ENCODE measurements around the gene CYP4F11.
"Not testable (repeated sequence)": the region's sequence is repeated elsewhere in the genome, so short reads cannot be mapped to it uniquely, and the experiment has no call there.

The CYP4F11 gene, protein sequence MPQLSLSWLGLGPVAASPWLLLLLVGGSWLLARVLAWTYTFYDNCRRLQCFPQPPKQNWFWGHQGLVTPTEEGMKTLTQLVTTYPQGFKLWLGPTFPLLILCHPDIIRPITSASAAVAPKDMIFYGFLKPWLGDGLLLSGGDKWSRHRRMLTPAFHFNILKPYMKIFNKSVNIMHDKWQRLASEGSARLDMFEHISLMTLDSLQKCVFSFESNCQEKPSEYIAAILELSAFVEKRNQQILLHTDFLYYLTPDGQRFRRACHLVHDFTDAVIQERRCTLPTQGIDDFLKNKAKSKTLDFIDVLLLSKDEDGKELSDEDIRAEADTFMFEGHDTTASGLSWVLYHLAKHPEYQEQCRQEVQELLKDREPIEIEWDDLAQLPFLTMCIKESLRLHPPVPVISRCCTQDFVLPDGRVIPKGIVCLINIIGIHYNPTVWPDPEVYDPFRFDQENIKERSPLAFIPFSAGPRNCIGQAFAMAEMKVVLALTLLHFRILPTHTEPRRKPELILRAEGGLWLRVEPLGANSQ
- 0 reads per million in 3 experiments for total RNA-seq

DNA sequence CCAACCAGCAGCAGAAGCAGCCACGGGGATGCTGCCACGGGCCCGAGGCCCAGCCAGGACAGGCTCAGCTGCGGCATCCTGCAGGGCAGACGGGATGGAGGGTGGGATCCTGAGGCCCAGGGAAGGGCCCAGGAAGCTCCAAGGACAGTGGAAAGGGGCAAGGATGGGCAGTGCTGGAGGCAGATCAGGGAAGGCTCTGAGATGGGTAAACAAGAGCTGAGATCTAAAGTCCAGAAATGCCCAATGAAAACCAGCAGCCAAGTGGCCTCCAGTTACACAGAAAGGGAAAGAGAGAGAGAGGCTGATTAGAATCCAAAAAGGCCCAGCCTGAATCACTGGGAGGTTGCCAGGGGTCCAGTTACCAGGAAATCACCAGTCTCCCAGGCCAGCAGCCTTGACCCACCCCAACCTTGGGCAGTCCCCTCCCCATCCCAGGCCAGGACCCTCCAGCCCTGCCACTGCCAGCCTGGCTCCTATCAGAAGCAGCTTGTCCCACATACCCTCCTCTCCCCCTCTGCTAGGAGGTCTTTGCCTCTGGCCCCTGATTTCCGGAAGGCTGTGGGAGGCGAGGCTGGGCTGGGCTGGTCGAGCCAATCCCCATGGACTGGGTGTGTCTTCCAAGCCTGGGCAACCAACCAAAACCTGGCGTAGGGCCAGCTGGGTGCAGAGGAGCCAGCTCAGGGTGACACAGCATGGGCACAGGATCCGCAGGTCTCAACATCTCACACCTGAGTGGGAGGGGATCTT lies at the start of gene CYP4F11:
Gene CYP4F11 (minus strand): TSS at position 198 of the 747 bp plus-strand sequence. CDS start 121 bp downstream, at position 77.
- DNase-seq = no peak

GRCh38 chr19:15979293-15979692 lies 45.0 kb upstream of the CYP4F11 start:
- no peak for DNase-seq

- no peak for DNase-seq
These were observed 43.4 kb upstream of the CYP4F11 start for GRCh38 chr19:15977690-15978089.

DNA sequence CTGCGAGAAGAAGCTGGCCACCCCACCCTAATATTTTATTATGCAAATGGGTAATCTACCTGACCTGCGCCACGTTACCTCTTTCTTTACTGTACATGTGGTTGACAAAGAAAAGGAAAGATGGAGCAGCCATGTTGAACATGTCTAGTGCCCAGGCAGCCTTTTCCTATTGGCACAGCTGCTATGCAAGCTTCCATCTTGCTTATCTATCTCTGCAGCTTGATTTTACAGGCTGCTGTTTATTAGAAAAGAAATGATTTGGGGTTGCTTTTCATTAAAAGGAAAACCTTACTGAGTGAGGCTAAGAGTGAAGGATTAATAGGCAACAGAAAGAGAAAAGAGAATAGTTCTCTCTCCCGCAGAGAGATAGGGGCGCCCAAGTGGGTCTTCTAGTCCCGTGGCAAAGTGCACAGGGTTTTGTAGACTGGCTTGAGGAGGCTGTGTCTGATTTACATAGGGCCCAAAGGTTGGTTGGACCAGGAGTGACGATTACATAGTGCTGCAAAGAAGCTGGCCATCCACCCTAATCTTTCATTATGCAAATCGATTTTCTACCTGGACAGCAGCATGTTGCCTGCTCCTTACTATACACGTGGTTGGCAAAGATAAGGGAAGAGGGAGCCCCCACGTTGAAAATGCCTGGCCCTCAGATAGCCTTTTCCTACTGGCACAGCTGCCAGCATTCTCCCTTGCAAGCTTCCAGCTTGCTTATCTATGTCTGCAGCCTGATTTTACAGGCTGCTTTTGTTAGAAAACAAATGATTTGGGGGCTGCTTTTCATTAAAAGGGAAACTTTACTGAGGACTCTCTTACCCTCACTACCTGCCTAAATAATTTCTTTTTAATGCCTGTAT lies 42.7 kb upstream of the CYP4F11 start:
- no peak for DNase-seq

GRCh38 chr19:15974856-15975255 lies 40.5 kb upstream of the CYP4F11 start:
- DNase-seq = no peak

DNA sequence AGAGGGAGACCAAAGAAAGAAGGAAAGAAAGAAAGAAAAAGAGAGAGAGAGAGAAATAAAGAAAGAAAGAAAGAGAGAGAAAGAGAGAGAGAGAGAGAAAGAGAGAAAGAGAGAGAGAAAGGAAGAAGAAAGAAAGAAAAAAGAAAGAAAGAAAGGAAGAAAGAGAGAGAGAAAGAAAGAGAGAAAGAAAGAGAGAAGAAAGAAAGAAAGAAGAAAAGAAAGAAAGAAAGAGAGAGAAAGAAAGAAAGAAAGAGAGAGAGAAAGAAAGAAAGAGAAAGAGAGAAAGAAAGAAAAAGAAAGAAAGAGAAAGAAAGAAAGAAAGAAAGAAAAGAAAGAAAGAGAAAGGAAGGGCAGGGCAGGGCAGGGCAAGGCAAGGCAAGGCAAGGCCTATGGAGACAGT lies 37.7 kb upstream of the CYP4F11 start:
- DNase-seq = not testable (repeated sequence)

DNA sequence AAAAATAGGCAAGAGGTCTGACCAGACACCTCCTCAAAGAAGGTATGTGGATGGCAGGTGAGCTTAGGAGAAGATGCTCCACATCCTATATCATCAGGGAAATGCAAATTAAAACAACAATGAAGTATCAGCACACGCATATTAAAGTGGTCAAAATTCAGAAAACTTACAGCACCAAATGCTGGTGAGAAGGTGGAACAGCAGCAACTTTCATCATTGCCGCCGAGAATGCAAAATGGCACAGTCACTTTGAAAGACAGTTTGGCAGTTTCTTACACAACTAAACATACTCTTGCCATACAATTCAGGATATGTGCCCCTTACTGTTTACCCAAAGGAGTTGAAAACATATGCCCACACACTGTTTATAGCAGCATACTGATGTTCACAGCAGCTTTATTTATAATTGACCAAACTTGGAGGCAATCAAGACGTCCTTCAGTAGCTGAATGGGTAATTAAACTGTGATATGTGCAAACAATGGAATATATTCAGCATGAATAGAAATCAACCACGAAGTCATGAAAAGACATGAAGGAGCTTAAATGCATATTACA lies 37.0 kb upstream of the CYP4F11 start:
- DNase-seq = no peak

DNA sequence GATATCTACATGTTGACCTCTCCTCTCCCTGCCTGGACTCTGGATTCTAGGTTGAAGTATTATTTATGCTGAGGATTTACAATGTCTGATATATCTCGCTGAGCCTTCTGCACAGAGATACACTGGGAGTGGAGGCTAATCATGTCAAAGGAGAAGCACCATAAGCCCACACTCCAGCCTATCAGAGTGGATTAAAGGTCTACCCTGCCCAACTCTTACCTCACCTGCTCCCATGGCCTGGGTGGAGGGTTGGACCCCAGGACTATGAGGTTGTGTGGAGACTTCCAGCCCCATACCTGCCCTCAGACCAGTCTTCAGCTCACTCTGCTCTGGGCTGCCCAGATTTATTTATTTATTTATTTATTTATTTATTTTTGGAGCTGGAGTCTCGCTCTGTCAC lies 29.9 kb upstream of the CYP4F11 start:
- DNase-seq = no peak

- DNase-seq = no peak
These were observed 28.0 kb upstream of the CYP4F11 start for GRCh38 chr19:15962319-15962718.

- DNase-seq = no peak
These were observed 20.5 kb upstream of the CYP4F11 start for GRCh38 chr19:15954820-15955219.

GRCh38 chr19:15948223-15949058 lies 14.1 kb upstream of the CYP4F11 start, which contains the start of gene OR10H4:
Gene OR10H4 (plus strand): TSS chr19:15949008. CDS start chr19:15949008, 0 bp downstream.
- DNase-seq = no peak

GRCh38 chr19:15945301-15945700 lies 11.0 kb upstream of the CYP4F11 start:
- DNase-seq = no peak

GRCh38 chr19:15944401-15944800 lies 10.1 kb upstream of the CYP4F11 start:
- DNase-seq = no peak

DNA sequence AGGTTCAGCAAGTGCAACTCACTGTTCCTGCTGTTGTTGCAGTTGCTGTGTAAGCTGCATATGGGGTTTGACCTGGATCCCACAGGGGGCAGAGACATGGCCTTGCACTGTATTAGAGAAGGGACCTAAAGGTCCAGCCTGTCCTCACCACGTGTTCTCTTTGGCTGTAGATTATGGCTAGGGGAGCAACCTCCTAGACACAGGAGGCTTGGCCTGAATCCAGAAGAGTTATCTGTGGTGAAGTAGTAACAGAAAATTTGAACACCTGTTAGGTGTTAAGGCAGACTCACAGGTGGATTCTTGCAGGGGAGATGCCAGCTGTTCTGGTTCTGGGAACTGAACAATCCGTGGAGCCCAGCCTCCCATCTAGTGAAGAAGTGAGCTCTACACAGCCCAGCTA lies 3.4 kb upstream of the CYP4F11 start:
- no peak for DNase-seq

DNA sequence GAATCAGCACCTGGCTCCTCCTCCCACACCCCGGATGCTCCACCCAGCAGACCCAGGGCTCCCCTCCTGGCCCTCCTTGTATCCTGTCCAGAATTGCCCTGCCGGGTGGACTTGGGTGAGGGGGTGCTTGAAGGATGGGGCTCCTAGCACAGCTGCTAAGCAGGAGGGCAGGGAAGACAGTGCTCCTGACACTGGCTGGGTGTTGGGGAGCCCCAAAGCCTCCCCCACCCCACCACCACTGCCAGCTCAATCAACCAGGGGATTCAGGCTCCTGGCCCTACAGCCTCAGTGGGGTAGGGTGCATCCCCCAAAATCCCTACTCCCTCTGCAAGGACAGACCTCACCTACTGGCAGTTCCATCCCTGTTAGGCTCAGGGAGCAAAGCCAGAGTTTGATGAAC lies 2.6 kb upstream of the CYP4F11 start:
- no peak for DNase-seq

GRCh38 chr19:15936173-15936572 lies 1.8 kb upstream of the CYP4F11 start:
- no peak for DNase-seq

GRCh38 chr19:15935167-15935702 lies 906 bp upstream of the CYP4F11 start:
- DNase-seq = no peak

GRCh38 chr19:15933761-15934331 lies 483 bp downstream of the CYP4F11 start:
- DNase-seq = not testable (repeated sequence)

GRCh38 chr19:15928321-15928720 lies 6.0 kb downstream of the CYP4F11 start:
- DNase-seq = no peak

GRCh38 chr19:15926484-15926883 lies 7.8 kb downstream of the CYP4F11 start:
- no peak for DNase-seq

DNA sequence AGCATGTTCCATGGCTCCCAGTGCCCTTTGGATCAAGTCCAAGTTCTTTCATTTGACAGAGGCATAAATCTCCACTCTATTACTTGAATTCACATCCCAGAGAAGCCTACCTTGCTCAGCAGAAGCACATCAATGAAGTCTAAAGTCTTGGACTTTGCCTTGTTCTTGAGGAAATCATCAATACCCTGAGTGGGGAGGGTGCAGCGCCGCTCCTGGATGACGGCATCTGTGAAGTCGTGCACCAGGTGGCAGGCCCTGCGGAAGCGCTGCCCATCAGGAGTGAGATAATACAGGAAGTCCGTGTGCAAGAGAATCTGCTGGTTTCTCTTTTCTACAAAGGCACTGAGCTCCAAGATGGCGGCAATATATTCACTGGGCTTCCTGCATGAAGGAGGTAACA lies 10.6 kb downstream of the CYP4F11 start:
- no peak for DNase-seq

Data from central memory CD4-positive, alpha-beta T cell (primary cell).